DND-41 (cell line): ENCODE results near the gene ACTR3C.
"Not testable (repeated sequence)": the region's sequence is repeated elsewhere in the genome, so short reads cannot be mapped to it uniquely, and the experiment has no call there.

Experiments
- EZH2 ChIP-seq: IDR thresholded peaks from 3 replicates; pipeline ENCODE4 v1.6.1; 2012; ENCODE audit warnings: borderline replicate concordance, low read depth, mild to moderate bottlenecking, moderate library complexity, low read length, inconsistent platforms; ENCODE audit not compliant: severe bottlenecking
- TF ChIP-seq, protein P1 (sequence below): IDR thresholded peaks from 2 replicates; pipeline ENCODE4 v1.5.1; 2012; ENCODE audit warnings: borderline replicate concordance, low read length, moderate library complexity, mild to moderate bottlenecking; ENCODE audit not compliant: poor library complexity, severe bottlenecking; ENCODE audit errors: extremely low read depth

DNA sequence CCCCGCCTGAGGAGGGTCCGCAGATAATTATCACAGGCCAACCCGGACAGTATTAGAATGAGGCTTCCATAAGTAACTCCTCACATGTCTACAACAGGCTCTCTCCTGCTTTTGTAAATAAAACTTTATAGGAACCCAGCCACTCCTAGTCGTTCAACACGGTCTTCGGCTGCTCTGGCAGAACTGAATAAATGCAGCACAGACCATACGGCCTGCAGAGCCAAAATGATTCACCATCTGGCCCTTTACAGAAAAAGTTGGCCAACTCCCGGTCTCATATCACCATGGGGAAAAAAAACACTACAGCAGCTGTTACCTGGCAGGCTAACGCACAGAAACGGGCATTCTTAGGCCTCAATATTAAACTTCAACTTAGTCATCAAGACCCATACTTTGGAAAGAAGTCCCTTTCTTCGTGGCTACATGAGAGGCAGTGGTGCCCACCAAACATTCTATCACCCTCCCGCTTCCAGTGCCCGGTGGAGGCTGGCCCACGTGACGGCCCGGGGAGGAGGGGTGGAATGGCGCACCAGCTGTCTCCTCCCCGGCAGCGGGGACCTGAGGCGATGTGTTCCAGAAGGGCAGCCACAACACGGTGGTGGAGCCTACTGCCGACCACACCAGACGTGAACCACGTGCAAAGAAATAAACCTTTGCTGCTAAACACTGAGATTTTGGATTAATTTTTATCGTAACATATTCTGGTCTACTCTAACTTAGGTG, 41.5 kb downstream of the ACTR3C start:
- TF ChIP-seq, protein P1, sequence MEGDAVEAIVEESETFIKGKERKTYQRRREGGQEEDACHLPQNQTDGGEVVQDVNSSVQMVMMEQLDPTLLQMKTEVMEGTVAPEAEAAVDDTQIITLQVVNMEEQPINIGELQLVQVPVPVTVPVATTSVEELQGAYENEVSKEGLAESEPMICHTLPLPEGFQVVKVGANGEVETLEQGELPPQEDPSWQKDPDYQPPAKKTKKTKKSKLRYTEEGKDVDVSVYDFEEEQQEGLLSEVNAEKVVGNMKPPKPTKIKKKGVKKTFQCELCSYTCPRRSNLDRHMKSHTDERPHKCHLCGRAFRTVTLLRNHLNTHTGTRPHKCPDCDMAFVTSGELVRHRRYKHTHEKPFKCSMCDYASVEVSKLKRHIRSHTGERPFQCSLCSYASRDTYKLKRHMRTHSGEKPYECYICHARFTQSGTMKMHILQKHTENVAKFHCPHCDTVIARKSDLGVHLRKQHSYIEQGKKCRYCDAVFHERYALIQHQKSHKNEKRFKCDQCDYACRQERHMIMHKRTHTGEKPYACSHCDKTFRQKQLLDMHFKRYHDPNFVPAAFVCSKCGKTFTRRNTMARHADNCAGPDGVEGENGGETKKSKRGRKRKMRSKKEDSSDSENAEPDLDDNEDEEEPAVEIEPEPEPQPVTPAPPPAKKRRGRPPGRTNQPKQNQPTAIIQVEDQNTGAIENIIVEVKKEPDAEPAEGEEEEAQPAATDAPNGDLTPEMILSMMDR: not testable (repeated sequence)
- TF ChIP-seq EZH2: not testable (repeated sequence)
